HG03460 (cell line): ENCODE data around the gene TIAM1.

ENCODE experiments used
- ATAC-seq: cut with Tn5 transposase; IDR thresholded peaks from one replicate; pipeline ENCODE4 v1.9.1; 2021; ENCODE audit not compliant: unreplicated experiment

Gene TIAM1

GRCh38 chr21:31176725-31177124 is 167.3 kb downstream of the TIAM1 start:
- no peak for ATAC-seq

- no peak for ATAC-seq
Measured at GRCh38 chr21:31176080-31176551, 167.9 kb downstream of the TIAM1 start.

GRCh38 chr21:31173881-31174555 is 170.0 kb downstream of the TIAM1 start:
- no peak for ATAC-seq

GRCh38 chr21:31172328-31172727 is 171.7 kb downstream of the TIAM1 start:
- ATAC-seq: no peak

GRCh38 chr21:31164713-31165694 is 179.1 kb downstream of the TIAM1 start:
- no peak for ATAC-seq

- ATAC-seq: no peak
Measured at GRCh38 chr21:31162827-31163226, 181.2 kb downstream of the TIAM1 start.

GRCh38 chr21:31162079-31162699 is 181.9 kb downstream of the TIAM1 start:
- ATAC-seq: no peak

GRCh38 chr21:31161157-31161556 is 182.9 kb downstream of the TIAM1 start:
- no peak for ATAC-seq

- ATAC-seq: no peak
Measured at GRCh38 chr21:31159808-31160207, 184.3 kb downstream of the TIAM1 start.

GRCh38 chr21:31158789-31159581 is 185.1 kb downstream of the TIAM1 start:
- no peak for ATAC-seq

GRCh38 chr21:31157756-31158155 is 186.3 kb downstream of the TIAM1 start:
- ATAC-seq: no peak

- ATAC-seq: no peak
Measured at GRCh38 chr21:31156662-31157061, 187.4 kb downstream of the TIAM1 start.

GRCh38 chr21:31156169-31156568 is 187.9 kb downstream of the TIAM1 start:
- ATAC-seq: no peak

GRCh38 chr21:31151156-31152045 is 192.7 kb downstream of the TIAM1 start:
- ATAC-seq: no peak

GRCh38 chr21:31145274-31145673 is 198.8 kb downstream of the TIAM1 start:
- no peak for ATAC-seq

GRCh38 chr21:31143036-31143435 is 201.0 kb downstream of the TIAM1 start:
- ATAC-seq: no peak

- ATAC-seq: no peak
Measured at GRCh38 chr21:31142600-31142999, 201.5 kb downstream of the TIAM1 start.

GRCh38 chr21:31141389-31142000 is 202.6 kb downstream of the TIAM1 start:
- ATAC-seq: no peak

GRCh38 chr21:31140676-31141075 is 203.4 kb downstream of the TIAM1 start:
- ATAC-seq: no peak
